DOHH2 (cell line): ENCODE results near the gene RXRA.

ENCODE experiments used
- H3F3A ChIP-seq: fragments of 200-600 bp; sonication (generic), shearing (Covaris generic); 2 replicates; pipeline ENCODE4 v1.6.0; 2016; ENCODE audit warnings: antibody characterized with exemption, mild to moderate bottlenecking; ENCODE audit not compliant: control insufficient read depth, insufficient read depth
- H3K27ac ChIP-seq: fragments of 200-600 bp; sonication (generic); 2 replicates; pipeline ENCODE4 v1.5.1; 2014; ENCODE audit warnings: low read depth, mild to moderate bottlenecking, low read length, moderate library complexity
- H3K27me3 ChIP-seq: fragments of 200-600 bp; sonication (generic); 2 replicates; pipeline ENCODE4 v1.6.1; 2014; ENCODE audit warnings: mild to moderate bottlenecking, low read length, mixed read lengths; ENCODE audit not compliant: control insufficient read depth
- H3K36me3 ChIP-seq: fragments of 200-600 bp; sonication (generic); 2 replicates; pipeline ENCODE4 v1.6.1; 2014; ENCODE audit warnings: mild to moderate bottlenecking, low read length, moderate library complexity, mixed read lengths; ENCODE audit not compliant: control insufficient read depth
- H3K4me1 ChIP-seq: fragments of 200-600 bp; sonication (generic); 2 replicates; pipeline ENCODE4 v1.6.1; 2014; ENCODE audit warnings: mild to moderate bottlenecking, low read length, mixed read lengths; ENCODE audit not compliant: control insufficient read depth
- H3K4me2 ChIP-seq: fragments of 200-600 bp; sonication (generic); 2 replicates; pipeline ENCODE4 v1.6.0; 2014; ENCODE audit warnings: mild to moderate bottlenecking, low read length, moderate library complexity
- H3K4me3 ChIP-seq: fragments of 200-600 bp; sonication (generic); 2 replicates; pipeline ENCODE4 v1.5.1; 2014; ENCODE audit warnings: mild to moderate bottlenecking, low read length, mixed read lengths
- H3K79me2 ChIP-seq: fragments of 200-600 bp; sonication (generic); 2 replicates; pipeline ENCODE4 v1.6.1; 2014; ENCODE audit warnings: mild to moderate bottlenecking, low read length, mixed read lengths; ENCODE audit not compliant: control insufficient read depth
- H3K9me2 ChIP-seq: fragments of 200-600 bp; sonication (generic); replicated peaks from 2 replicates; pipeline ENCODE4 v1.6.1; 2014; ENCODE audit warnings: mild to moderate bottlenecking, low read length, mixed read lengths; ENCODE audit not compliant: control insufficient read depth
- H3K9me3 ChIP-seq: fragments of 200-600 bp; sonication (generic); 2 replicates; pipeline ENCODE4 v1.6.1; 2014; ENCODE audit warnings: antibody characterized with exemption, low read length, mixed read lengths; ENCODE audit not compliant: control insufficient read depth, insufficient read depth
- H4K20me1 ChIP-seq: fragments of 200-600 bp; sonication (generic); 2 replicates; pipeline ENCODE4 v1.6.0; 2014; ENCODE audit warnings: low read depth, mild to moderate bottlenecking, antibody characterized with exemption, low read length, moderate library complexity; ENCODE audit not compliant: control insufficient read depth, insufficient read depth
- CTCF ChIP-seq: fragments of 200-600 bp; sonication (generic); IDR thresholded peaks from one replicate; pipeline ENCODE4 v1.5.1; 2014; ENCODE audit warnings: antibody characterized with exemption, mild to moderate bottlenecking, low read depth, low read length; ENCODE audit not compliant: poor library complexity, severe bottlenecking
- EZH2phosphoT487 ChIP-seq: fragments of 200-600 bp; sonication (generic); IDR thresholded peaks from 2 replicates; pipeline ENCODE4 v1.6.1; 2017; ENCODE audit warnings: borderline replicate concordance, mild to moderate bottlenecking, antibody characterized with exemption, low read length, moderate library complexity, mixed read lengths

RXRA gene

GRCh38 chr9:134285215-134285845 lies 40.9 kb upstream of the RXRA start:
- Histone ChIP-seq H3K9me2 (no peaks in the 10 kb centered on the region), H3K4me2 (no peak overlapping the region), H3K4me1 (no peaks in the 10 kb centered on the region), H3K79me2 (no peaks in the 10 kb centered on the region), H3K4me3 (no peak overlapping the region), H4K20me1 (no peaks in the 10 kb centered on the region), H3K36me3 (no peaks in the 10 kb centered on the region), H3F3A (no peaks in the 10 kb centered on the region), H3K27me3 (peaks cover 4% of the 10 kb centered on the region), H3K9me3 (no peaks in the 10 kb centered on the region), H3K27ac (no peak overlapping the region)
- TF ChIP-seq EZH2phosphoT487 (no peak), CTCF (no peak)

- no peaks in the 10 kb centered on the region for H3K79me2 ChIP-seq
- H3K4me2 ChIP-seq, result no peak overlapping the region
- H3K9me2 ChIP-seq, result no peaks in the 10 kb centered on the region
- TF ChIP-seq CTCF (no peak), EZH2phosphoT487 (no peak)
- H3K9me3 ChIP-seq, result no peaks in the 10 kb centered on the region
- no peaks in the 10 kb centered on the region for H4K20me1 ChIP-seq
- H3K4me3 ChIP-seq, result no peak overlapping the region
- H3K27me3 ChIP-seq, result peaks cover 4% of the 10 kb centered on the region
- no peaks in the 10 kb centered on the region for H3K36me3 ChIP-seq
- no peaks in the 10 kb centered on the region for H3K4me1 ChIP-seq
- no peaks in the 10 kb centered on the region for H3F3A ChIP-seq
- H3K27ac ChIP-seq, result no peak overlapping the region
Measured at GRCh38 chr9:134286471-134287245, 39.6 kb upstream of the RXRA start.

GRCh38 chr9:134287591-134288491 lies 38.4 kb upstream of the RXRA start:
- H3K9me2 ChIP-seq, result no peaks in the 10 kb centered on the region
- no peak overlapping the region for H3K27ac ChIP-seq
- H3K4me1 ChIP-seq, result no peaks in the 10 kb centered on the region

More at GRCh38 chr9:134287591-134288491, 38.4 kb upstream of the RXRA start:
- Histone ChIP-seq H3K36me3 (no peaks in the 10 kb centered on the region), H4K20me1 (no peaks in the 10 kb centered on the region), H3K4me3 (no peak overlapping the region), H3F3A (no peaks in the 10 kb centered on the region), H3K27me3 (peaks cover 4% of the 10 kb centered on the region), H3K4me2 (no peak overlapping the region), H3K9me3 (no peaks in the 10 kb centered on the region), H3K79me2 (no peaks in the 10 kb centered on the region)
- no peak for TF ChIP-seq EZH2phosphoT487
- no peak for TF ChIP-seq CTCF
